AG08396 (cell line): ENCODE data around the gene ARPP21.
"Not testable (repeated sequence)": the region's sequence is repeated elsewhere in the genome, so short reads cannot be mapped to it uniquely, and the experiment has no call there.

Experiments used
- DNase-seq: peaks from one replicate; pipeline ENCODE4 v3.0.0; 2012; ENCODE audit warnings: low spot score, mixed read lengths

ARPP21 gene

GRCh38 chr3:35639254-35640186 is at the start of gene ARPP21:
Gene ARPP21, plus strand, starts transcription at chr3:35639525. Its CDS starts 42,227 bp downstream, at chr3:35681752.
- DNase-seq = peak; percentile 13

DNA sequence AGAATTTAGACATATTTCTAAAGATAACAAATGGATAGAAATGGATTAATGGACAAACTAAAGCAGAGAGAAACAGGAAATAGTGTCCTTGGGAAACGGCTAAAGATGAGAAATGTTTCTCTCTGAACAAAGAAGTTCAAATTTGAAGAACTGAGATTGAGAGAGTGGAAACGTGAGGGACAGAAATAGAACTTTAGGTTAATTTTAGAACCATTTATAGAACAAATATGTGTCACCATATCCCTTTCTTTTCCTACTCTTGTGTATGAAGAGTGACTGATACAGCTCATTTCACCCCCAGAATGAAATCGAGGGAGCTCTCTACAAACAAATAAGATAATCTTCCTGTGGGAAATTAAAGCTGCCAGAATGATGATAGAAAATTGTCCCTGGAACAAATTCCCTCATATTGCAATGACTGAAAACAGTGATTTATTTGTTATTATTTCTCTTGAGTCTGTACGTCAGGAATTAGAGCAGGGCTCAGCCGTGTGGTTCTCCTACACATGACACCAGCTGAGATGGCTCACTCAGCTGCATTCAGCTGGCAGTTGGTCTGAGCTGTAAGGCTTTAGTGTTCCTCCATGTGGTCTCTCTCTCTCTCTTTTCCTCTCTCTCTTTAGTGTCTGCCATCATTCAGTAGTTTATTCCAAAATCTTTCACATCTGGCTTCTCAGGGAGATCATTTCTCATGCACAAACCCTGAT is 46.6 kb upstream of the ARPP21 start:
- no peak for DNase-seq

DNA sequence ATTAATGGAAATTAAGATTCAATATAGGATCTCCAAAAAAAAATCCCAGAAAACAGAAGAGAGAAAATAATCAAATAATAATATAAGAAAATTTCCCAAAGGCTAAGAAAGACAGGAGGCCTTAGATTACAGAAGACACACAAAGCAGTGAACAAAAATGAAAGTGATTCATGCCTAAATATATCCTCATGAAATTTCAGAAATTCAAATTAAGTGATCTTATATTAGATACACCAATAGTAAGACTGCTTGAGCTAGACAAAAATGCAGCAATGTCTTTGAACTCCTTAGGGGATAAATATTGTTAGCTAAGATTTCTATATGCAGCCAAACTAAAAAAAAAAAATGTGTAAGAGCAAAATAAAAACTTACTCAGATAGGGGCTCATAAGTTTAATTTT is 44.6 kb upstream of the ARPP21 start:
- DNase-seq = no peak

- no peak for DNase-seq
These were observed 42.9 kb upstream of the ARPP21 start for GRCh38 chr3:35596335-35596995.

DNA sequence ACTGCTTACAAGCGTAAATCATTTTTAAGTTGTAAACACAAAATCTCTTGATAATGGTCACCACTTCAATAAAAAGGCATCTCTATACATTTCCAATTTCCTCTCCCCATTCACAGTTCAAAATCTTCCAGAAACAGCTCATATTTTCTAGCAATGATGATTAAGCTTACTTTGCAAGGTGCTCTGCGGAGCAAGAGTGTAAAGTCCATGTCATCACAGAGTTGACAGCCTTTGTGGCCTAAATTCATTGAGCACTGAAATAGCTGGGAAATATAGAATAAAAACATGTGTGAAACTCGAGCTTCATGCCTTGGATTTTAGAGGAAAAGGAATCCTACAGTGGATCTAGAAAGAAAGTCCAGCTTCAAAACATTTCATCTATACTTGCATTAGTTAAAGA is 41.8 kb upstream of the ARPP21 start:
- no peak for DNase-seq

- DNase-seq = no peak
These were observed 40.5 kb upstream of the ARPP21 start for GRCh38 chr3:35598804-35599203.

- no peak for DNase-seq
These were observed 37.4 kb upstream of the ARPP21 start for GRCh38 chr3:35601959-35602358.

GRCh38 chr3:35602395-35602936 is 36.9 kb upstream of the ARPP21 start:
- no peak for DNase-seq

GRCh38 chr3:35616346-35616745 is 23.0 kb upstream of the ARPP21 start:
- DNase-seq = no peak

DNA sequence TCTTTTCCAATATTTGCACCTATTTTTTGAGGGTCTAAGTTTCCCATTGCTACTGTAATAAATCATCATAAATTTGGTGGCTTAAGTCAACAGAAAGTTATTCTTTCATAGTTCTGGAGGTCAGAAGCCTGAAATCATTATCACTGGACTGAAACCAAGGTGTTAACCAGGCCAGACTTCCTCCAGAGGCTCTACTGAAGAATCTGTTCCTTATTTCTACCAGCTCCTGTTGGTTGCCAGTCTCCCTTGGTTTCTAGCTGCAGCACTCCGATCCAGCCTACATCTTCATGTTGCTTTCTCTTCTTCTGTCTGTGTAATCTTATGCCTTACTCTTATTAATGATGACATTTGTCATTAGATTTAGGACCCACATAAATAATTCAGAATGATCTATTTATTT is 22.0 kb upstream of the ARPP21 start:
- no peak for DNase-seq

DNA sequence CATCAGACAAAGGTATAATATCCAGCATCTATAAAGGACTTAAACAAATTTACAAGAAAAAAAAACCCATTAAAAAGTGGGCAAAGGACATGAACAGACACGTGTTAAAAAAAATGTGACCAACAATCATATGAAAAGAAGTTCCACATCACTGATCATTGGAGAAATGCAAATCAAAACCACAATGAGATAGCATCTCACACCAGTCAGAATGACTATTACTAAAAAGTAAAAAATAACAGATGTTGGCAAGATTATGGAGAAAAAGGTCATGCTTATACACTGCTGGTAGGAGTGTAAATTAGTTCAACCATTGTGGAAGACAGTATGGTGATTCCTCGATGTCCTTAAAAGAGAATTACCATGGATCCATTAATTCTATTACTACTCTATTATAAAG is 19.1 kb upstream of the ARPP21 start:
- DNase-seq = not testable (repeated sequence)

GRCh38 chr3:35624698-35625097 is 14.6 kb upstream of the ARPP21 start:
- DNase-seq = no peak

GRCh38 chr3:35633332-35634124 is 5.8 kb upstream of the ARPP21 start:
- no peak for DNase-seq

DNA sequence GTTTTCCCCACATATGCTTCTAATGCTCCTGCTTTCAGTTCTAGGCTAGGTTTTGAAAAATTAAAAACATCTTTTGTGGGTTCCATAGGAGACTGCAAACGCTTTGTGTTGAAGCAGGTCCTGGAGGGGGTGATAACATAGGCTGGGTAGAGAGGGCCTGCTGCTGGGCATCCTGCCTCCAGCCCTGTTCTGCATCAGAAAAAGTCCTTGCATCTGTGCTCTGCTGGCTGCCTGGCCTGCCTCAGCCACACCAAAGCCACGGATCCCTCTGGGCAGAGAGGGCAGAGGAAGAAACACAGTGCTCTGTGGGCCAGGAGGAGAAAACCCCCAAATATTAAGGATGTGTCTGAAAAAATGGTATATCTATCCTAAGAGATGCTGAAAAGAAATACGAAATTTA is 3.9 kb upstream of the ARPP21 start:
- DNase-seq = no peak

- no peak for DNase-seq
These were observed 3.2 kb upstream of the ARPP21 start for GRCh38 chr3:35635926-35636683.

DNA sequence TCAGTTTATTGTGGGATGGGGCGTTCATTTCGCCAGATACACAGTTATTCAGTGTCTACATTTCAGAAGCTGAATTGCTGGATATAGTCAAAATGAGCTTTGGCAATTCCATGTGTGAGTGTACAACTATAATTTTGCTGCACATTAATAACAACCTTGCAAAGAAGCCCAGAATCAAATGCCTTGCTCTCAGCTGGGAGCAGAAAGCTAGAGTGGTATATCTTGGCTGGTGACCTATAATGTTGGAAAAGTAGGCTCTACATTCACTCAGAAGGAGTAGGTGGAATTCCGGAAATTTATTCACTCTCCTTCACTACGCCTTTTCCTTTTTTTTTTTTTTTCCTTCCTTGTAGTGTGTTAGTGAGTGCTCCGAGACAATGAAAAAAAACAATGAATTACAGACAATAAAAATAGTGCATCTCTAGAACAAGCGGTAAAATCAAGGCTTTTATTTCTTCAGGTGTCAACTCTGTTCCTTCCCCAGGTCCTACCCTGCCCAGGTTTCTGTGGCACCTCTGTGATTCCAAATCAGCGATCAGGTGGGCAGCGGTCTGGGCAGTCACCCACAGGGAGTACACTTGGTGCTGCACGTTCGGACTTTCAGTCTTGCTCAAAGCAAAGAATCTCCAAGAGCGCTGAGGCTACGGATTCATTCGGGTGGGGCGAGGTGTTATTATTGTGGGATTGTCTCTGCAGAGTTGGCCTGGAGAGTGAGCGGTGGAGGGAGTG is 910 bp upstream of the ARPP21 start:
- DNase-seq = no peak

DNA sequence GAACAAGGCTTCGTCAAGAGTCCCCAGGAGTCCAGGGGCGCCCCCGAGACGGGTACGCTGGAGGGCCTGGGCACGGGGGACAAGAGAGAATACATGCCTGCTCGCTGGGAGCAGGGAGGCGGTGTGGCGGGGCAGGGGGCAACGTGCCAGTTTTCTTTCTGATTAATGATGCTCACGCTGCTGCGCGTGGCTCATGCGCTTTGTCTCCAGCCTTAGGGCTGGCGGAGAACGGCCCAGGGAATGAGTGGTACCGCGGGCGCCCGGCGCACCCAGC is 408 bp upstream of the ARPP21 start:
- DNase-seq = no peak

DNA sequence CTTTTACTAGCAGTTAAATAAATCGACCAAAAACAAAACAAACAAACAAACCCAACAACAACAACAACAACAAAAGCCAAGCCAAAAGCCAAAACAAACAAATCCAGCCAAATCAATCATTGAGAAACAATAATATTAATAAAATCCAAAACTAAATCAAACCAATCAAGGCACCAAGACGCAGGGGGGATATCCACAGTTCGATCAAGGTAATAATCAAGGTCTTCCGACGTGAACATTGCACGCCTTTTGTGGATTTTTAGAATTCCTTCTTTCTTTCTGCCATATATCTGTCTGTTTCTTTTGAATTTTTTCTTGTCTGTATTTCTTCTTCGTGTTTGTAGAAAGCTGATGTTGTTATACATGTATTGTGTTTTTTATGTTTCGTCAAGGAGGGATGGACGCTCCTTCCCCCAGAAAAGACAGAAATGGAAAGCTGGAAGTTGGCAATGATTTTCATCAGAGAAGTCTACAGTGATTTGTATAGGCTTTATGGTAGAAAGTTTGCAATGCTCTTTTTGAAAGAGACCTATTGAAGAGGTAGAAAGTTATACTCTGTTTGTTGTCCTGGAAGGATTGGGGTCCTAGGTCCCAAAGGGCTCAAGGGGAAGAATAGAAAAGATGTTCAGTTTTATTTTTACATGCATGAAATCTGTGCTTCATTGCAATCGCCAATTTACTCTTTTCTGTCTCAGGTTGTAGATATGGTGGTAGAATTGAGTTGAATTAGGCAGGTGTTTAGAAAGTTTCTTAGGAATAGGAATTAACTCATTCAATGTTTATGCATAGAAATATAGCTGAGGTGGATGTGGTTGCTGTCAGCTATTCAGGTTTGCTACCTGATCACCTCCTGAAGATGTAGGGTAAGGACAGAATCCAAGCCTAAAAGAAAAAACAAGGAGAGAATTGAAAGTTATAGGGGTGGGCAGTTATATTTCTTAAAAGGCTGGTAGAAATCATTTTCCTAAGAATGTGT is 1.2 kb downstream of the ARPP21 start:
- DNase-seq = no peak

DNA sequence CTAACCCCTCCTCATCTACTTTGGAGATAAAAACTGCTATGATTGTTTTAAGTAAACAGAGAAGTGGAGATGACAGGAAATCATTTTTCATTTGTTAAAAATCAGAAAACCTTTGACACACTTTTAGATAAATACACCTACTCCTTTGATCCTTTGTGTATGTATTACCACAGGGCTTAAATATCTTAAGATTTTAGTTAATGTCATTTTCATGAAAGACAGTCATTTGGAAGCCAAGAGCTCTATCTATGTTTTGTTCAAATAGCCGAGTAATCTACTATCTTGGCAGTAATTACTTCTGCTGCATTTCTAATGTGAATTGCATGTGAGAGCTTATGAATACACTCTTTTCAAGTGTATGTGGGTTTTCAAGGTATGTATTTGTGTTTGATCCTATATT is 2.0 kb downstream of the ARPP21 start:
- no peak for DNase-seq
